Tongue (tissue), 2 donors: ENCODE results near the gene AMPD3. TPM values are rescaled to one million over a fixed set of nuclear protein-coding genes. Genes with fewer than 3 reads are reported as not detected.

Source experiments
- DNase-seq: peaks from one replicate; pipeline ENCODE4 v3.0.0-alpha.2; 2015
- total RNA-seq: library from RNA; depleted of rRNA; stranded (reverse); fragments of >200 nt; gene quantifications from one replicate; pipeline ENCODE4 v1.2.3, GENCODE V29; 2014

AMPD3 gene
- total RNA-seq, 1 donor from 2014 or later, result 7.6 TPM

GRCh38 chr11:10503777-10504480 lies 48.9 kb downstream of the AMPD3 start:
- no peak for DNase-seq

GRCh38 chr11:10504490-10504889 lies 49.4 kb downstream of the AMPD3 start:
- no peak for DNase-seq

- DNase-seq, result no peak
Observed at GRCh38 chr11:10505278-10506007, 50.4 kb downstream of the AMPD3 start.

GRCh38 chr11:10506008-10506370 lies 50.9 kb downstream of the AMPD3 start:
- DNase-seq, result no peak

- DNase-seq, result no peak
Observed at GRCh38 chr11:10511181-10511621, 56.1 kb downstream of the AMPD3 start.

GRCh38 chr11:10514202-10514601 lies 59.1 kb downstream of the AMPD3 start:
- no peak for DNase-seq

GRCh38 chr11:10514709-10515108 lies 59.6 kb downstream of the AMPD3 start:
- DNase-seq, result no peak

GRCh38 chr11:10515418-10515817 lies 60.4 kb downstream of the AMPD3 start:
- no peak for DNase-seq

GRCh38 chr11:10518123-10518522 lies 63.1 kb downstream of the AMPD3 start:
- DNase-seq, result no peak

GRCh38 chr11:10518891-10519290 lies 63.8 kb downstream of the AMPD3 start:
- DNase-seq, result no peak

GRCh38 chr11:10519630-10520029 lies 64.6 kb downstream of the AMPD3 start:
- DNase-seq, result no peak

- no peak for DNase-seq
Observed at GRCh38 chr11:10520562-10520961, 65.5 kb downstream of the AMPD3 start.

- DNase-seq, result no peak
Observed at GRCh38 chr11:10522276-10522675, 67.2 kb downstream of the AMPD3 start.

- no peak for DNase-seq
Observed at GRCh38 chr11:10522921-10523320, 67.9 kb downstream of the AMPD3 start.

GRCh38 chr11:10524471-10524870 lies 69.4 kb downstream of the AMPD3 start:
- DNase-seq, result no peak

GRCh38 chr11:10526974-10527918 lies 72.2 kb downstream of the AMPD3 start:
- DNase-seq, result no peak

- DNase-seq, result no peak
Observed at GRCh38 chr11:10528121-10528520, 73.1 kb downstream of the AMPD3 start.

- DNase-seq, result no peak
Observed at GRCh38 chr11:10529279-10529678, 74.2 kb downstream of the AMPD3 start.

GRCh38 chr11:10532526-10532925 lies 77.5 kb downstream of the AMPD3 start:
- no peak for DNase-seq

- no peak for DNase-seq
Observed at GRCh38 chr11:10533323-10533722, 78.3 kb downstream of the AMPD3 start.

- no peak for DNase-seq
Observed at GRCh38 chr11:10534316-10534715, 79.3 kb downstream of the AMPD3 start.

- no peak for DNase-seq
Observed at GRCh38 chr11:10537600-10537999, 82.5 kb downstream of the AMPD3 start.

- no peak for DNase-seq
Observed at GRCh38 chr11:10538924-10539323, 83.9 kb downstream of the AMPD3 start.
